Measurements from ENCODE around the gene METTL21A. TPM values are rescaled to one million over a fixed set of nuclear protein-coding genes. Genes with fewer than 3 reads are reported as not detected.

The METTL21A gene
- total RNA-seq, 1 donor from 2014 or later = 12.7 TPM

GRCh38 chr2:207606829-207607228 is 18.4 kb downstream of the METTL21A start:
- Histone ChIP-seq H3K9me3 (no peaks in the 10 kb centered on the region), H3K36me3 (no peaks in the 10 kb centered on the region), H3K27me3 (ENCODE audit: low read depth) (no peaks in the 10 kb centered on the region), H3K4me3 (no peak overlapping the region), H3K4me1 (no peaks in the 10 kb centered on the region), H3K27ac (no peak overlapping the region)
- no peak for TF ChIP-seq CTCF (IDR thresholded peaks at IDR 0.05)
- ATAC-seq (no peak), DNase-seq (no peak)
- intact Hi-C loops (cut with DNase I) = no loop called here

GRCh38 chr2:207606399-207606798 is 18.8 kb downstream of the METTL21A start:
- TF ChIP-seq CTCF (IDR thresholded peaks at IDR 0.05) = no peak
- H3K9me3 ChIP-seq = no peaks in the 10 kb centered on the region
- H3K36me3 ChIP-seq = no peaks in the 10 kb centered on the region
- ATAC-seq = no peak
- intact Hi-C loops (cut with DNase I) = no loop called here
- H3K27me3 ChIP-seq (ENCODE audit: low read depth) = no peaks in the 10 kb centered on the region
- no peaks in the 10 kb centered on the region for H3K4me1 ChIP-seq
- no peak for DNase-seq
- no peak overlapping the region for H3K4me3 ChIP-seq
- H3K27ac ChIP-seq = no peak overlapping the region

GRCh38 chr2:207603486-207603885 is 21.7 kb downstream of the METTL21A start:
- Histone ChIP-seq H3K4me3 (no peak overlapping the region), H3K27me3 (ENCODE audit: low read depth) (no peaks in the 10 kb centered on the region), H3K9me3 (no peaks in the 10 kb centered on the region), H3K36me3 (peaks cover 10% of the 10 kb centered on the region), H3K4me1 (no peaks in the 10 kb centered on the region), H3K27ac (no peak overlapping the region)
- no peak for TF ChIP-seq CTCF (IDR thresholded peaks at IDR 0.05)
- DNase-seq = no peak
- intact Hi-C loops (cut with DNase I) = no loop called here
- ATAC-seq = no peak

GRCh38 chr2:207601774-207602173 is 23.4 kb downstream of the METTL21A start:
- Histone ChIP-seq H3K4me3 (no peak overlapping the region), H3K36me3 (peaks cover 23% of the 10 kb centered on the region), H3K27ac (no peak overlapping the region), H3K4me1 (no peaks in the 10 kb centered on the region), H3K9me3 (no peaks in the 10 kb centered on the region), H3K27me3 (ENCODE audit: low read depth) (no peaks in the 10 kb centered on the region)
- TF ChIP-seq CTCF (IDR thresholded peaks at IDR 0.05) = no peak
- intact Hi-C loops (cut with DNase I) = no loop called here
- ATAC-seq (no peak), DNase-seq (no peak)

GRCh38 chr2:207600231-207600630 is 25.0 kb downstream of the METTL21A start:
- Histone ChIP-seq H3K27me3 (ENCODE audit: low read depth) (no peaks in the 10 kb centered on the region), H3K4me3 (no peak overlapping the region), H3K4me1 (no peaks in the 10 kb centered on the region), H3K9me3 (no peaks in the 10 kb centered on the region), H3K27ac (no peak overlapping the region), H3K36me3 (peaks cover 38% of the 10 kb centered on the region)
- intact Hi-C loops (cut with DNase I) = no loop called here
- no peak for ATAC-seq
- no peak for DNase-seq
- no peak for TF ChIP-seq CTCF (IDR thresholded peaks at IDR 0.05)

GRCh38 chr2:207599636-207600035 is 25.6 kb downstream of the METTL21A start:
- Histone ChIP-seq H3K4me3 (no peak overlapping the region), H3K27me3 (ENCODE audit: low read depth) (no peaks in the 10 kb centered on the region), H3K27ac (no peak overlapping the region), H3K36me3 (peaks cover 44% of the 10 kb centered on the region), H3K4me1 (no peaks in the 10 kb centered on the region), H3K9me3 (no peaks in the 10 kb centered on the region)
- no peak for ATAC-seq
- no peak for TF ChIP-seq CTCF (IDR thresholded peaks at IDR 0.05)
- intact Hi-C loops (cut with DNase I) = no loop called here
- no peak for DNase-seq

All from lower lobe of right lung (tissue), 2 donors.